HG02981 (cell line): Measurements from ENCODE around the gene LARGE1.

Source experiments
- ATAC-seq: cut with Tn5 transposase; IDR thresholded peaks from one replicate; pipeline ENCODE4 v1.9.1; 2021; ENCODE audit warnings: mild to moderate bottlenecking, moderate library complexity; ENCODE audit not compliant: unreplicated experiment

Gene LARGE1

DNA sequence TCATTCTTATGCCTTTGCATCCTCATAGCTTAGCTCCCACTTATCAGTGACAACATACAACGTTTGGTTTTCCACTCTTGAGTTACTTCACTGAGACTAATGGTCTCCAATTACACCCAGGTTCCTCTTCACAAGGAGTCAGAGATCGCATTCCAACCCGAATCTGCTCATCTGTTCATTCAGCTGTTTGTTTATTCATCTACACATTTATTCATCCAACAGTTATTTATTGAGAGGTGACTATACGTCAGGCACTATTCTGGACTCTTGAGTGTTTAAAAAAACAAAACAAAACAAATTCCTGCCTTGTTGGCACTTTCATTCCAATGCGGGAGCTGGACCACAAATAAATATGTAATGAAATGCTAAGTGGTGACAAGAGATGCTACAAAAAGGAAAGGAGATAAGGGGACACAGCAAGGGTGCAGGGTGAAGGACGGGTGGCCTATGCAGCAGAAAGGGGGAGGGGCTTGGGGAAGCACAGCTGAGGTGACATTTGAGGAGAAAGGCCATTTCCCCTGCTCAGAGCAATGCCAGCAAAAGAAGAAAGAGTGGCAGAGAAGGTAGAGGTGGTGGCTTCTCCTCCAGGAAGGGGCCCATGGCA is 468.3 kb downstream of the LARGE1 start:
- no peak for ATAC-seq

DNA sequence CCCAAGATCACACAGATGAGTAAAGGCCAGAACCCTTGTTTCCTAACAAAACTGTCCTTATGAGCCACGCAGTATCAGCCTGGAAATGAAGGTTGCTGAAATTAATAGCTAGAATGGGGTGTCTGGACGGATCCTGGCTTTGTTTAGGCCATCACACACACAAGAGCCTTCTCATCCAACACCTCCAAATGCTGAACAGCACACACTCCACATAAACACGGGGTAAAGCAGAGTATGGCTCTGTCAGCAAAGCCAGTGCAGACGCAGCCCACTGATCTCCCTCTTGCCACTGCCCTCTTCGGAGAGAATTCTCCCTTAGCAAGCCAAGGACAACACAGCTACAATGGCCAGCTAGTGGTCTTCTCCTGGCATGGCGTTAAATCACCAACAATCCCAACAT is 469.5 kb downstream of the LARGE1 start:
- no peak for ATAC-seq

DNA sequence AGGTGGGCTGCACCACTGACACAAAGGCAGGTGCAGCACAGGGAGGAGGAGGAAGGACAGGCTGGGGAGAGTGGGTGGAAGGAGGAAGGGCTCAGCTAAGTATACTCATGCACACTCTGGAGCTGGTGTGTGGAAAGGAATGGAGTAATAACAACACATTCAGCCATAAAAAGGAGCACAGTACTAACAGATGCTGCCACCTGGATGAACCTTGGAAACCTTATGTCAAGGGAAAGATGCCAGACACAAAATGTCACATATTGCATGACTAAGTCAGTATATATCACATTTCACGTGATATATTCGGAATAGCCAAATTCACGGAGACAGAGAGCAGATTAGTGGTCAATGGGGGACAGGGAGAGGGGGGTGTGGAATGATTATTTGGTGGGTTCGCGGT is 472.5 kb downstream of the LARGE1 start:
- ATAC-seq, result no peak

DNA sequence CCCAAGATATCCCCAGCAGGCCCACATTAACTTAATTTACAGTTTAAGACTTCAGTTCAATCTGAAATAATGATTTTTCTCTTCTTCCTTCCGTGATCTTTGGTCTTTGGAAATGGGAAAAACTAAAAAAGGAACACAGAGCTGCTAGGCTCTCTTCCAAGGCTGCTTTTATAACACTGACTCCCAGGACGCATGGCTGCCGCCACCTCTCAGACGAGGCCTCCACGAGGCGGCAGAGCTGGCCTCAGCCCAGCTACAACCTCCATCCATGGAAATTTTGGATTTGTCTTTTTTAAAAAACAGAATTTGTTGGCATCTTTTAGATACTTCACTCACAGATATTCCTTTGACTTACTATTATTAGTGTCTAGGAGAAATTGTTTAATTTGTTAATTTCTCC is 476.6 kb downstream of the LARGE1 start:
- ATAC-seq, result no peak

DNA sequence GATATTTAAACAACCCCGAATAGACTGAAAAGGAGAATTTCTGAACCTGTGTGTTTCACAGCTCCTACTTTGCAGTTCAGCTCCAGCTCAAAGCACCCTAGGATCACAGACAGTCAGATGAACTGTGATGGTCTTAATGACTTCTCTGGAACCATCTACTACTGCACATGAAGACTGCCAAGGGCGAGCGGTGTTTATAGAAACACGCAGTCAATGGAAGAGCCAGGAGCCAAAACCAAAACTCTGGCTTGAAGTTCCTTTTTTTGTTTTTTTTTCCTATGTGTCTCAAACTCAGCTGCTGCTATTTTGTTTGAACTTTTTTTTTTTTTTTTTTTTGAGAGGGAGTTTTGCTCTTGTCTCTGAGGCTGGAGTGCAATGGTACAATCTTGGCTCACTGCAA is 479.5 kb downstream of the LARGE1 start:
- no peak for ATAC-seq

DNA sequence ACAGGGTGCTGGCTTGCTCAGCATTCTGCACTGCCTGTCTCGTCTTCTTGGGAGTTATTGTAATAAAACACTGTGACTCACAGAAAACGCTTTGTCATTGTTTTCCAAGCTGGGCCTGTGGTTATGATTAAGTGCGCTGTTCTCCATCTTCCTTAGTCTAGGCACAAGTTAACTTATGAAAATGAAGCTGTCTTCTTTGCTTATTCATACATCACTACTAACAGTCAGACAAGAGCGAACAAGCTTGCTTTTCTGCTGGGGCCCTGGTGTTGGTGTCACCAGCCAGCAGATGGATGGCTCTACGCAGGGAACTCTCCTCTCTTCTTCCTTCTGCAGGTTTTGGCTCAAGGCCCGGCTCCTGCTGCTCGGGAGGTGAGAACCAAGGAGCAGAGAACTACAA is 482.0 kb downstream of the LARGE1 start:
- ATAC-seq, result no peak

DNA sequence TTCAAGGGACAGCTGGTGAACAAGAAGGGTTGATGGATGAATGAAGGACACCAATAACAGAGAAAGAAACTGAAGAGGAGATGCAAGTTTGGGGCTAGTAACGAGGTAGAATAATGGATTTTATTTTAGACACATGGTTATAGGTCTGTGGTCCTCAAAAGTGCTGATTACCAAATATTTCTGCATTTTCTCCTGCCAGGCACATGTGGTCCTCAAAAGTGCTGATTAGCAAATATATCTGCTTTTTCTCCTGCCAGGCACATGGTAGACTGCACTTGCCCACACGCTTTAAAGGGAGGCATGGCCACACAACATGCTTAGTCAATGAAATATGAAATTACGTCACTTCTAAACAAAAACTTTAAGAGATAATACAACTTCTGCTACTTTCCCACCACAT is 489.0 kb downstream of the LARGE1 start:
- ATAC-seq, result no peak

DNA sequence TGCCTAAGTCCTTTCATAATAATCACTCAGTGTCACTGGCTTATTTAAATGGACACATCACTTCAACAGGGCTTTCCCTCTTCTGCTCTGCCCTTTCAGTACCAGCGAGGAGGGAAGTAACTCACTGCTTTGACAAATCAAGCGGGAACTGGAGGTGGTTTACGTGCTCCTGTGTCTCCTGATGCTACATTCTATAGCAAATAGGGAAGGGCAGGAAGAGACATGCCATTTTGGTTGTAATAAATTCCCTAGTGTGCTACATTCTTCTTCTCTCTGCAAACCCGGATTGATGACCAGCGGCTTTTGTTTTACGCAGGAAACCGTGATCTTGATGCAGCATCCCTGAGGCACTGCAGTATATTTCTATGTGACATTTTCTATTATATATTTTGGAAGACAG is 491.0 kb downstream of the LARGE1 start:
- no peak for ATAC-seq

DNA sequence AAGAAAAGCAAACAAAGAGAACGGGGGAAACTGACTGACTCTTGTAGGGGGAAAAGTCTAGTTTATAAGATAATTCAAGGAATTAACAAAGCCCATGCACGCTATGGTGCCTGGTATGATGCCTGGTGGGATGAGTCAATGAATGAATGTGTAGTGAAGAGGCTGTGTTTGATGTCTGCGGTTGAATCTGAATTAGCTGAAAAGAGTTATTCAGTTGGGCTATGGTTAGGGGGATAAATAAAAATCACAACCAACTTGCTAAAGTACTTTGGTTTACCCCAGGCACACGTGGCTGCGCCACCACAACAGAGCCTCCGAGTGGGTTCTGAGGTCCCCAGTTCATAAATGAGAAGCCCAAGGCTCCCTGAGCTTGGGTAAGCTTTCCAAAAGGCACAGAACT is 492.8 kb downstream of the LARGE1 start:
- no peak for ATAC-seq

DNA sequence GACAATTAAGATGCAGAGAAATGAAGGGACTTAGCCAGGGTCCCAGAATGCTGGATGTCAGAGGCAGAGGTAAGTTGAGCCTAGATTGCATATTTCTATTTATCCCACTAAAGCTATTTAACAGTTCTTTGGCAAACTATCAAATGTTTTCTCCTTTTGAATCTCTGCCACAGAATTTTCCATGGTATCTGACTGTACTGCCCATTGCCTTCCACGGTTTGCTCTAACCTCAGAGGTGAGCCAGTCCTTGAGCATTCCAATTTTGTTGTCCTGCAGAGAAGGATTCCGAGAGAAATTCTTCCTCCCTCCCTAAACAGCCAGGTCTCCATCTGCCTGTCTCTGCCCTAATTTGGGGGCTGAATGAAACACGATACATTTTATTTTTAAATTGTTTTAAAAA is 493.8 kb downstream of the LARGE1 start:
- ATAC-seq, result no peak

DNA sequence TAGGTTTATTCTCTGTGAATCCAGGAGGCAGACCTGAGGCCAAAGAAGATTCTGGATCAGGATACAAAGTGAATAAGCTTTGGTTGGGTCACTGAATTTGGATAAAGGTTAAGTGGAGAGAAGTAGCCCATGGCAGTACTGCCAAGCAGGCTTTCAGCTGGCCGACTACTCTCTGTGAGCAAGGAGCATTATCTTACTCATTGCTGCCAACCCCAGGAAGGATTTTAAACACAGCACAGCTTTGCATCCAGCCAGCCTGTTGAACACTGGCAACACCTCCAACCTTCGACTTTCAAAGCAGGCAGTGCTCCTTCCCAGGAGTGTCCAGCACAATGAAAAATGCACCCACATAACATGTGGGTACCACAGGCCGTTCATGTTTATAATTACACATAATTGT is 498.4 kb downstream of the LARGE1 start:
- no peak for ATAC-seq

DNA sequence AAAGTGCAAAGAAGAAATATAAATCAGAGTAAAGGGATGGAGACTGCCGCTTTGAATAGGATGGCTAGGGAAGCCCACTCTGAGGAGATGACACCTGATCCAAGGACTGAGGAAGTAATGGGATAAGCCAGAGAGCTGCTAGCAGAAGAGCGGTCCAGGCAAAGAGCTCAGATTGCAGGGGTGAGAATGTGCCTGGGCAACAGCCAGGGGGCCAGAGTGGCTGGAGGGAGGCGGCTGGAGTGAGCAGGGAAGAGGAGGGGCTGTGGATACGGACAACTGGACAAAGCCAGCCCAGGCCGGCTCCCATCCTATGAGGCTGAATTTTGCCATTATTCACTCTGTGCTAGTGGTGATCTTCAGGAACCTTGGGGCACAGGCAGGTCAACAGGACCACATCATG is 501.8 kb downstream of the LARGE1 start:
- no peak for ATAC-seq

DNA sequence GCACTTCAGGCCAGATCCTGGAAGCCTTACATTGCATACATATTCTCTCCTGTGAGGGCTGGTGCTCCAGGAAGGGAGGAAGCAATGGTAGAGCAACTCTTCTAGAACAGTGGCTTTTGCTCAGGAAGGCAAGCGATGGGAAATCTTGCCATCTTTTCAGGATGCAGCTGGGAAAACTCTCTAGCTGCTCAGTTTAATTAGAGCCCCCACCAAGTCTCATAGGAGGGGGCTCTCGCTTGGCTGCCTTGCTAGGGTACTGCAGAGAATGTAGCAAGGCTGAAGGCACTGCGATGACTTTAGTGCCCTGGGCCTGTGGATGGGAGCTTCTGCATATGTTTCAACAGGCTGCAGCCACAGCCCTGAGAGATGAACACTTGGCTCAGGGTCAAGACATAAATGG is 504.9 kb downstream of the LARGE1 start:
- no peak for ATAC-seq

DNA sequence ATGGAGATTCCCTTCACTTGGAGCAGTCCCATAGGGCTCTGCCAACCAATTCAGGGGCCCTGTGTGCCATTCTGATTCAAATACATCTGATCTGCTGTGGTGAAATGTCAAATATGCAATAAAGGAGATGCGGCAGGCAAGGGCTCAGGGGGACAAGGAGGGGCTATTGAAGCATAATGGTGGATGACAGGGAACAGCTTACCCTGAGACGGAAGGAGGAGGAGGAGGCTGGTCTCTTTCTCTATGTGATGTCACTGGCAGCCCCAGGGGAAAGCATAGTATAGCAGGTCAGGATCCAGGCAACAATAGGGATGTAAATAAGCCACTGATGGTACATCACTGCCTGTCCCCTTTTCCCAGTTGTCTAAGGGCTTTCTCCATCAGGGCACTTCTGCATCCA is 511.2 kb downstream of the LARGE1 start:
- ATAC-seq, result no peak

DNA sequence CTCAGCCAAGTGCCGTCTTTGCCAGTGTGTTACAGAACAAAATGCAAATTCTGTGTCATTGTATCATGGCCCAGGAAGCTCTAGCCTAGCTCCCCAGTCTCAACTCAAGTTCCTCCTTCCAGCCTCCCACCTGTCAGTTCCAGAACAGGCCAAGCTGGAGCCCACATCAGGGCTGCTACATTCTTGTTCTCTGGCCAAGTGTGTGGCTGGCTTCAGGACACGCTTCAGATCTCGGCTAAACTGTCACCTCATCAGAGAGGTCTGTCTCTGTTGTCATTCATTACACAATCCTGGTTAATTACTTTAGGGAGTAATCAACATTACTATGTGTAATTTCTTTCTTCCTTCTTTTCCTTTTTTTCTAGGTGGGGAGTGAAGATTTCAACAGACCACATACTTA is 515.1 kb downstream of the LARGE1 start:
- no peak for ATAC-seq

DNA sequence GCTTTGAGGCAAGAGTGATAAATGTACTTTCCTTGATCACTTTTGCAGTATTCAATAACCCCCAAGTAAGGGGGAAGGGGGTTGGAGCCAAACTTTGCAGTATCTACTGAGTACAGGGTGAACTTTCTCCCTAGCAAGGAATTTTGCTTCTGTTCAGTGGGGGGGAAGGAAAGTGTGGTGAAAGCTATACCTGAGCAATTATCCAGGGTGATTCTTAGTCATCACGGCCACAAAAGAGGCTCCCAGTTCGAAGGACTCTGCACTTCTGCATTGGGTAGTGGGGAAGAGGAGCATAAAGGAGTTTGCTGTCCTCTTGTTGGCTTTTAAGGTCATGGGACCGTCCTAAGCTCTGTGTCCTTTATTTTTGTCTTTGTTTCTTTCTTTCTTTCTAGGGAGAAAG is 515.6 kb downstream of the LARGE1 start:
- no peak for ATAC-seq

DNA sequence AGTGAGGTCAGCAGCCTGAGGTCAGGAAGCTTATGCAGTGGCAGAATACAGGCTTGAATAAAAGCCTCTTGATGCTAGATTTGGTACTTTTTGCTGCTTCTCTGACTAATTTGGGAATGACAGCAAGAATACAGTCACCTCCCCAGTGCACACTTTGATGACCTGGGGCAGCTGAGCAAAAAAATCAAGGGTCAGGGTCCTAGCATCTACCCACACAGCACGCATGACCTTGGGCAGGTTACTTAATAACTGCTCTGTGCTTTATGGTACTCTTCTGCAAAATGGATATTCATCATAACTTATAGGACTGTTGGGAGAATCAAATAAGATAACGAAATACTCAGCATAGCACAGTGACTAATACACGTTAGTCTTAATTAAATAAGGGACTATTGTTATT is 518.0 kb downstream of the LARGE1 start:
- no peak for ATAC-seq

DNA sequence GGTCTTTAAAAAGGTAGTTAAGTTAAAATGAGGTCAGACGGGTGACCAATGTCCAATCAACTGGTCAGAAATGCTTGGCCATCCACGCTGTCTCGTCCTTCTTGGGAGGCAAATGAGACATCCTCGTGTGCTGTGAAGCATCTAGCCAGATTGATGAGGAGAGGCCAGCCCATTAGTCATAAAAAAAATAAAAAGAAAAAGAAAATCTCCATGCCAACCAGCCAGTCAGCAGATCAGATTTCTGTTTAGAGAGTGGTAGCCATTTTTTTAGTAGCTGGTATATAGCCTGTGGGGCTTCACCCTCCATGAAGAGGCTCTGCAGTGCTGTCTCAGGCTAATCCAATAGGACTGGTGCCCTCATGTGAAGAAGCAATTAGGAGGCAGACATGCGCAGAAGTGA is 519.0 kb downstream of the LARGE1 start:
- no peak for ATAC-seq

DNA sequence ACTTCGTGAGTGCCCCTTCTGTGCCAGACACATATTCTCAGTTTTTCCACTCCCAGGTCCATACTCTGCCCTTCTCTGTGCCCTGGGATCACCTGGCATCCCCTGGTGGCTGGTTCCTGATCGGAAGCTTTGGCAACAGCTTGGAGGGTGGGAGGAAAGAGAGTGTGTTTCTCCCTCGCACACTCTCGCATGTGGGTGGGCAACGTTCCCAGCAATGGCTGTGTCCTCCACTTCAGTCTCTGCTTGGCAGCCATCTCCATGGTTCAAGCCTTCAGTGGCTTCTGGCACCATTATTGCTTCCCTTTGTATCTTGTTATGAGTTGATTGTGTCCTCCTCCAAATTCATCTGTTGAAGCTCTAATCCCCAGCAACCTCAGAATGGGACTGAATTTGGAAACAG is 519.4 kb downstream of the LARGE1 start:
- no peak for ATAC-seq

DNA sequence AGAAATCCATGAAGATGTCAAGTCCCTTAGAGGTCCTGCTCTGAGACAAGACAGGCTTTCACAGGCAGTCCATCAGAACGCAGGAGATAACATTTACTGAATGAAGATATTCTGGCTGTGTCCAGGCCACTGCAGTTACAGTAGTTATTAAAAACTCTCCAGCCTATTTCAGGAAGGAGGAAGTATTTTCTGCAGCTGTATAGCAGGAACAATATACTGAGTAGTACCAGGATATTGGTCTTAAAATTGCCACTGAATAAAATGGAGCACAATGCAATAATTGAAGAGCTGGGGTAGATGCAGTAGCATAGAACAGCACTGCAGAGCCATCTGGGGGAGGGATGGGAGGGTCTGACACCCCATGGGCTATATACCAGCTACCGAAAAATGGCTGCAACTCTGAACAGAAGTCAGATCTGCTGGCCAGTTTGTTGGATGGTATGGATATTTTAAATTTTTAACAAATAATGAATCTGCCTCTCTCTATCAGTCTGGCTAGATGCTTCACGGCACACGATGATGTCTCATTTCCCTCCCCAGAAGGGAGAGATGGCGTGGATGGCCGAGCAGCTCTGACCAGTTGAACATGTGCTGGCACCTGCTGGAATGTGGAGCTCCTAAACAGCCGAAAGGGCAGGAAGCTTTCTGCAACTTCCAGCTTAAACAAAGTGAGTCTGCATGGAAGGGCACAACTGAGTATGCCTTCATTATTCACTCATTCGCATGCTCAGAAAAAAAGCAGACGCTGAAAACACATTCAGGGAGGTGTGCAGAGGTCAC is 520.0 kb downstream of the LARGE1 start:
- no peak for ATAC-seq

DNA sequence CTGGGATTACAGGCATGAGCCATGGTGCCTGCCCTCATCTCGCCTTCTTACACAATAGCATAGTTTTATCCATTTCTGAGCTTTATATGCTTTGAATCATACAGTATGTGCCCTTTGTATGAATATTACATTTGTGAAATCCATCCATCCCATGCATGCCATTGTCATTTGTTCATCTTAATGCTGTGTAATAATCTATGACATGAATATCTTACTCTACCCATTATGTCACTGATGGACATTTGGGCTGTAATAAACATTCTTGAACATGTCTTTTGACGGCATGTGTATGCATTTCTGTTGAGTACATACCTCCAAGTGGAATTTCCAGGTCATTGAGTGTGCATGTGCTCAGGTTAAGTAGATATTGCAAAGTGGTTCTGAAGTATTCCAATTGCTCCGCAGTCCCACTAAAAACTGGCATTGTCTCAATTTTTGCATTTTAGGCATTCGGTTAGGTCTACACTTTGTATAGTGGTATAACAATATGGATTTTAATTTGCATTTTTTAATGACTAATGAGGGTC is 522.8 kb downstream of the LARGE1 start:
- ATAC-seq, result no peak

DNA sequence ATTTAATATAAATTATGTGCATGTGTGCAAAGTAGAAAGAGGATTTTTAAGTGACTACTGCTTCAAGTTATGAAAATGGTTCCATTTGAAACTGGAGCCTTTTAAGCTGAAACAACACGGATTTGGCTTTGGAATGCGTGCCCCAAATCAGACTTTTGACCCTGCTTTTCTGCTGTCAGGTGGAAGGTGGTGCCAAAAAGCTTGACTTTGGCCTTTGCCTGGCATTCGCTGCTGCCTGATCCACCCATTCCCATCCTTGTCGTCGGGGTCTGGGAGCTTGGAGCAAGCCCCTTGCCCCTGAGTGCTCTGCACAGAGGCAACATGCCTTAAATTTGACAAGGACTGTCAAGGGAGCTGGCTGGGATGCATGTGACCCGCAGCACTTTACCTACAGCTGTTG is 526.8 kb downstream of the LARGE1 start:
- ATAC-seq, result no peak

DNA sequence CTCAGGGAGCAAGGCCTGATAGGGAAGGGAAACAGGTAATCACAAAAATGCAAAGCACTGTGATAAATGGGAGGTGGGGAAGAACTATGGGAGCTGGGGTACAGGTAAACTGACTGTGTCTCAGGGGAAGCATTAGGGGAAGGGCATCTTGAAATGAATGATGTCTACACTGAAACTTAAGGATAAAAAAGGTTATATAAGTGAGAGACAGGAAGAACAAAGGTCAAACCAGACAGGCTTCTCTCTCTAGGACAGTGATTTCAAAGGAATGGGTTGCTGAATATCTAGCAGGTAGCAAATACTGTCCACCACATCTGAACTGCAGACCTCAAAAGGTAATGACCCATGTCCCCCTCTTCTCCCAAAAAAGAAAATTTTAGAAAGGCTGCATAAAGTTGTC is 529.0 kb downstream of the LARGE1 start:
- no peak for ATAC-seq
